A673 (cell line): ENCODE results near the gene CDH4.

Experiments used
- CTCF ChIP-seq: fragments of 300-800, 200-600 bp; sonication (generic); conservative IDR thresholded peaks from 2 replicates; pipeline ENCODE4 v1.5.1; 2017; ENCODE audit warnings: low read depth, mild to moderate bottlenecking, antibody characterized with exemption, low read length, moderate library complexity, mixed read lengths
- EZH2 ChIP-seq: fragments of 200-600 bp; sonication (generic); IDR thresholded peaks from 2 replicates; pipeline ENCODE4 v1.6.1; 2017; ENCODE audit warnings: borderline replicate concordance, low read depth, mild to moderate bottlenecking, mixed read lengths, antibody characterized with exemption, low read length; ENCODE audit not compliant: poor library complexity, severe bottlenecking

GRCh38 chr20:61764471-61765025, 512.5 kb downstream of the CDH4 start:
- TF ChIP-seq EZH2 = no peak
- no peak for TF ChIP-seq CTCF
